GM12878 (cell line): ENCODE measurements around the gene FAM229B. TPM values are rescaled to one million over a fixed set of nuclear protein-coding genes. Genes with fewer than 3 reads are reported as not detected.

Experiments used
- CBX3 ChIP-seq: fragments of 200-600 bp; sonication (generic); IDR thresholded peaks from 2 replicates; pipeline ENCODE4 v1.6.1; 2016; ENCODE audit warnings: low read depth, borderline replicate concordance
- CBX5 ChIP-seq: sonication (generic); IDR thresholded peaks from 2 replicates; pipeline ENCODE4 v1.6.1; 2016; ENCODE audit warnings: low read depth, moderate library complexity, mild to moderate bottlenecking, inconsistent platforms
- CEBPB ChIP-seq, 2 experiments: fragments of 150-350 bp in 1 of 2; IDR thresholded peaks; 2 replicates each; pipeline ENCODE4 v1.6.1; 2012 to 2014; ENCODE audit warnings: low read depth in 2 of 2, low read length in 2 of 2, borderline replicate concordance in 1 of 2, inconsistent platforms in 1 of 2
- FOXM1 ChIP-seq: IDR thresholded peaks from 2 replicates; pipeline ENCODE4 v1.6.1; 2012; ENCODE audit warnings: low read depth, mild to moderate bottlenecking, inconsistent platforms, low read length, moderate library complexity
- HDAC2 ChIP-seq: fragments of 200-600 bp; sonication (generic); IDR thresholded peaks from 2 replicates; pipeline ENCODE4 v1.6.1; 2017
- HSF1 ChIP-seq: fragments of 150-350 bp; IDR thresholded peaks from 2 replicates; pipeline ENCODE4 v1.6.1; 2014; ENCODE audit warnings: mild to moderate bottlenecking, low read depth, low read length
- IKZF2 ChIP-seq, 2 experiments: fragments of 450-650 bp; IDR thresholded peaks; 2 replicates each; pipeline ENCODE4 v1.6.1; 2017; ENCODE audit warnings: mild to moderate bottlenecking in 2 of 2, moderate library complexity in 2 of 2
- IRF4 ChIP-seq: IDR thresholded peaks from 2 replicates; pipeline ENCODE4 v1.6.1; 2011; ENCODE audit warnings: low read depth, low read length
- KDM1A ChIP-seq: fragments of 200-600 bp; sonication (generic); IDR thresholded peaks from 2 replicates; pipeline ENCODE4 v1.6.1; 2016; ENCODE audit warnings: borderline replicate concordance
- RAD51 ChIP-seq: fragments of 450-650 bp; IDR thresholded peaks from 2 replicates; pipeline ENCODE4 v1.6.1; 2016; ENCODE audit warnings: moderate library complexity, mild to moderate bottlenecking, inconsistent platforms
- RCOR1 ChIP-seq: conservative IDR thresholded peaks from 2 replicates; pipeline ENCODE4 v1.6.1; 2012; ENCODE audit warnings: low read depth, low read length, improper control_type of control experiment
- SRF ChIP-seq, 2 experiments: IDR thresholded peaks; 2 replicates each; pipeline ENCODE4 v1.6.1; 2011; ENCODE audit warnings: low read depth in 2 of 2, low read length in 2 of 2, mild to moderate bottlenecking in 1 of 2, moderate library complexity in 1 of 2
- TBL1XR1 ChIP-seq: IDR thresholded peaks from 2 replicates; pipeline ENCODE4 v1.6.1; 2012; ENCODE audit warnings: low read depth, low read length, improper control_type of control experiment
- USF1 ChIP-seq: IDR thresholded peaks from 2 replicates; pipeline ENCODE4 v1.6.1; 2011; ENCODE audit warnings: borderline replicate concordance, low read depth, mild to moderate bottlenecking, moderate library complexity, mixed read lengths, low read length; ENCODE audit not compliant: insufficient read depth; ENCODE audit errors: extremely low read length
- YBX1 ChIP-seq: fragments of 450-650 bp; IDR thresholded peaks from 2 replicates; pipeline ENCODE4 v1.6.1; 2016; ENCODE audit warnings: antibody characterized with exemption
- ZBTB33 ChIP-seq: fragments of 450-650 bp; IDR thresholded peaks from 2 replicates; pipeline ENCODE4 v1.6.1; 2017; ENCODE audit warnings: mild to moderate bottlenecking
- ZNF207 ChIP-seq: fragments of 450-650 bp; IDR thresholded peaks from 2 replicates; pipeline ENCODE4 v1.6.1; 2014; ENCODE audit warnings: antibody characterized with exemption, mild to moderate bottlenecking, borderline replicate concordance
- polyA plus RNA-seq, 11 experiments: library from polyadenylated mRNA; depleted of rRNA in 4 of 11; unstranded in 6 of 11; stranded (reverse) in 5 of 11; fragments of >200 nt; fragmentation: Nextera tagmentation in 4 of 11; fragmentation: Illumina TruSeq in 1 of 11; extraction: Ambion mirVana in 4 of 11; extraction: Trizol in 1 of 11; gene quantifications; 1 replicate in 1 of 11; 2 replicates in 10 of 11; pipeline versions ENCODE4 v1.2.1 to v1.2.3, GENCODE V29; 2011 to 2016; ENCODE audit warnings: inconsistent platforms in 2 of 11, missing spikeins in 2 of 11, low read depth in 1 of 11
- total RNA-seq, 4 experiments: library from RNA; depleted of rRNA in 3 of 4; stranded (reverse); fragments of >200 nt in 3 of 4; fragmentation: Illumina TruSeq in 1 of 4; extraction: Trizol in 1 of 4; gene quantifications; 2 replicates each; pipeline versions ENCODE4 v1.2.1 to v1.2.3, GENCODE V29; 2013 to 2021
- TF ChIP-seq, protein P1 (sequence below): fragments of 450-650 bp; IDR thresholded peaks from 2 replicates; pipeline ENCODE4 v1.6.1; 2017; ENCODE audit warnings: mild to moderate bottlenecking, low read depth, inconsistent platforms; ENCODE audit not compliant: poor library complexity, severe bottlenecking

The FAM229B gene
- total and polyA plus RNA-seq, 10 of the 15 experiments (the other 5 are each of a cell fraction or from before 2014, with no cell fraction given): 0.82 to 5.7 (median 3.1) TPM

DNA sequence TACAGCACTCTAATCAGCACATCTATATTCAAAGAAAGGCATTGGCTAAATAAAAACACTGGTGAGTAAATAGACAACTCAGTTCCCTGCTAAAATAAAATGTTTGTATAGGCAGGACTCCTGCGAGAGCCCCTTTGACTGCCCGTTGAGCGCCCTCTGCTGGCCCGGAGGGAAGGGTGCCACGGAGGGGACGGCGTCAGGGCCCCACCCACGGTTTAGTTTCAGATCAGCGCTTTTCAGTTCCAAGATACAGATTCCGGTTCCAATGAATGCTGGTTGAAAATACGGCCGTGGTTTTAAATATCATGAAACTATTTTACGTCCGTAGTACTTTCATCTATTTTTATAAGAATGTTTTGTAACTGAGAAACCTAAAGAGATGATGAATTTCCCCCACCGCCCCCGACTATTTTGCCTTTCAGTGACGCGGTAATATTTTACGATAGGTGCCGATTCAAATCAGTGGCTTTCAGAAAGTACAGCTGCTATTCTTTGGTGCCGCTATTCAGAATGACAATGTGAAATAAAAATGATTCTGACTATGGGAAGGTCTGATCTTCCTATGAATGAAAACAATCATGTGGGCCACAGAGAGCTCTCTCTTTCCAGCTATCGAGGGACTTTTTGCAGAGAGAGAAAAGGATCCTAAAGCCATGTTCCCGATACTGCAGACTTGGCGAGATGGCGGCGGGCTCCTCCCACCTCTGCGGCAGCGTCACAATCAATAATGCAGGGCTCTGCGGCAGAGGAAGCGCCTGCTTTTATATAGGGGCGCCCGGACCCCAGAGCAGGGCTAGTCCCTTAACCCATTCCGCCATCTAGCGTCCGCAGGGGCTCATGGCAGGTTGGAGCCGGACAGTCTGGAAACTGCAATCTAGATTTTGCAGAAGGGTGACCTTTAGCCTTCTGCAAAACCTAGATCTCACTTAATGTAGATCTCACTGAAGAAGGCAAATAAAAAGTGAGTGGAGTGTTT is 44.1 kb upstream of the FAM229B start (continued):
- TF ChIP-seq TBL1XR1 (peak; percentile 20; the same call in 1 of the 2 replicates), HDAC2 (no peak), HSF1 (no peak), CEBPB (IDR thresholded peaks at IDR 0.05; ENCODE audit: borderline replicate concordance in 1 of 2, low read depth in 2 of 2, low read length in 2 of 2) (no peak), IKZF2 (IDR thresholded peaks at IDR 0.05) (no peak), RCOR1 (no peak), ZNF207 (no peak), YBX1 (no peak), CBX5 (0 out of 2 replicates have a peak, but pooled peaks have one; percentile 18), ZBTB33 (no peak), FOXM1 (peak; percentile 38; the same call in 1 of the 2 replicates), SRF (IDR thresholded peaks at IDR 0.05; ENCODE audit: low read depth in 2 of 2, low read length in 2 of 2) (peak in 1 of 2 experiments; percentile 46; a peak in 1 of 4 replicates), KDM1A (no peak), USF1 (no peak), IRF4 (0 out of 2 replicates have a peak, but pooled peaks have one; percentile 9), RAD51 (no peak), CBX3 (no peak)
- TF ChIP-seq, protein P1, sequence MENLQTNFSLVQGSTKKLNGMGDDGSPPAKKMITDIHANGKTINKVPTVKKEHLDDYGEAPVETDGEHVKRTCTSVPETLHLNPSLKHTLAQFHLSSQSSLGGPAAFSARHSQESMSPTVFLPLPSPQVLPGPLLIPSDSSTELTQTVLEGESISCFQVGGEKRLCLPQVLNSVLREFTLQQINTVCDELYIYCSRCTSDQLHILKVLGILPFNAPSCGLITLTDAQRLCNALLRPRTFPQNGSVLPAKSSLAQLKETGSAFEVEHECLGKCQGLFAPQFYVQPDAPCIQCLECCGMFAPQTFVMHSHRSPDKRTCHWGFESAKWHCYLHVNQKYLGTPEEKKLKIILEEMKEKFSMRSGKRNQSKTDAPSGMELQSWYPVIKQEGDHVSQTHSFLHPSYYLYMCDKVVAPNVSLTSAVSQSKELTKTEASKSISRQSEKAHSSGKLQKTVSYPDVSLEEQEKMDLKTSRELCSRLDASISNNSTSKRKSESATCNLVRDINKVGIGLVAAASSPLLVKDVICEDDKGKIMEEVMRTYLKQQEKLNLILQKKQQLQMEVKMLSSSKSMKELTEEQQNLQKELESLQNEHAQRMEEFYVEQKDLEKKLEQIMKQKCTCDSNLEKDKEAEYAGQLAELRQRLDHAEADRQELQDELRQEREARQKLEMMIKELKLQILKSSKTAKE: peak; percentile 59
